Spleen (tissue), 11 donors: ENCODE results near the gene IL18BP. TPM values are rescaled to one million over a fixed set of nuclear protein-coding genes. Genes with fewer than 3 reads are reported as not detected.
A peak's percentile ranks its signal among the peaks of the same experiment; 100 is the strongest.

Experiments used
- DNase-seq: peaks from one replicate; pipeline ENCODE4 v3.0.0-alpha.2; 2020
- H3K27ac ChIP-seq, 8 donors: fragments of 200-600 bp; sonication (generic) in 7 of 8; 1 replicate in 4 of 8; 2 replicates in 4 of 8; pipeline versions ENCODE4 v1.5.0 to v1.8.0; 2016 to 2021; ENCODE audit warnings: inconsistent platforms in 4 of 8, mild to moderate bottlenecking in 4 of 8, moderate library complexity in 1 of 8
- H3K27me3 ChIP-seq, 7 donors: fragments of 200-600 bp; sonication (generic) in 6 of 7; replicated peaks in 1 of 7; 1 replicate in 4 of 7; 2 replicates in 3 of 7; pipeline versions ENCODE4 v1.5.0 to v1.8.0; 2016 to 2021; ENCODE audit warnings: inconsistent platforms in 3 of 7, mild to moderate bottlenecking in 1 of 7
- H3K36me3 ChIP-seq, 6 donors: fragments of 200-600 bp; sonication (generic) in 5 of 6; 1 replicate in 4 of 6; 2 replicates in 2 of 6; pipeline versions ENCODE4 v1.5.0 to v1.8.0; 2016 to 2021; ENCODE audit warnings: inconsistent platforms in 2 of 6
- H3K4me1 ChIP-seq, 6 donors: fragments of 200-600 bp; sonication (generic) in 5 of 6; 1 replicate in 3 of 6; 2 replicates in 3 of 6; pipeline versions ENCODE4 v1.5.0 to v1.8.0; 2016 to 2021; ENCODE audit warnings: inconsistent platforms in 3 of 6
- H3K4me3 ChIP-seq, 8 donors: fragments of 200-600 bp; sonication (generic) in 7 of 8; 1 replicate in 4 of 8; 2 replicates in 4 of 8; pipeline versions ENCODE4 v1.5.0 to v1.8.0; 2016 to 2021; ENCODE audit warnings: inconsistent platforms in 4 of 8, mild to moderate bottlenecking in 4 of 8, moderate library complexity in 2 of 8
- H3K9me3 ChIP-seq, 8 donors: fragments of 200-600 bp; sonication (generic) in 7 of 8; 1 replicate in 4 of 8; 2 replicates in 4 of 8; pipeline versions ENCODE4 v1.5.0 to v1.8.0; 2016 to 2021; ENCODE audit warnings: inconsistent platforms in 4 of 8
- POLR2A ChIP-seq, 3 donors: fragments of 450-650 bp; IDR thresholded peaks; one replicate each; pipeline ENCODE4 v1.5.1; 2017; ENCODE audit warnings: antibody characterized with exemption in 3 of 3, mild to moderate bottlenecking in 1 of 3
- POLR2AphosphoS5 ChIP-seq, 3 donors: sonication (generic); formaldehyde crosslinking; IDR thresholded peaks; one replicate each; pipeline ENCODE4 v1.5.1; 2017; ENCODE audit warnings: antibody characterized with exemption in 3 of 3
- WGBS, 5 donors: extraction: QIAGEN DNeasy Blood & Tissue Kit in 3 of 5; methylation state at CpG; one replicate each; pipeline versions ENCODE4 v1.1.5 to v1.1.7; 2013 to 2018; 5-methylcytosine and 5-hydroxymethylcytosine counted together
- intact Hi-C: fragments of 100-400 bp; cut with DNase I; formaldehyde crosslinking; loops from one replicate; pipeline ENCODE4 v1.15.0; 2023; ENCODE audit warnings: low total_unique reads
- polyA plus RNA-seq, 3 donors: library from polyadenylated mRNA; stranded (reverse); fragments of 200-250 nt; gene quantifications; one replicate each; pipeline ENCODE4 v1.2.1, GENCODE V29; 2013
- total RNA-seq, 7 donors: library from RNA; depleted of rRNA in 3 of 7; stranded (reverse); fragments of >200 nt in 3 of 7; fragmentation: NEBNext Ultra II Directional in 4 of 7; extraction: Animal tissue kit (Norgen Biotek cat#: 25700) in 4 of 7; gene quantifications; one replicate each; pipeline versions ENCODE4 v1.1.0 to v1.2.1, GENCODE V29; 2016 to 2021
- TF ChIP-seq, protein P1 (sequence below), 11 experiments: fragments of 200-600 bp in 7 of 11; fragments of 450-650 bp in 4 of 11; sonication (generic) in 4 of 11; IDR thresholded peaks in 8 of 11; conservative IDR thresholded peaks in 3 of 11; 1 replicate in 7 of 11; 2 replicates in 4 of 11; pipeline versions ENCODE4 v1.4.0 to v1.8.0; 2016 to 2021; ENCODE audit warnings: antibody characterized with exemption in 11 of 11, inconsistent platforms in 4 of 11, mild to moderate bottlenecking in 1 of 11
- donor health status: healthy with polysubstance abuse.
- donor health status: DM: no; HTN: no; CAD: no; lungs with moderate emphysema.
- donor health status: DM: no; HTN: no; CAD: no.
- donor health status: Bipolar disorder and iron deficiency.
- donor health status: healthy.
- donor health status: DM: no; HTN: no; CAD: no.
- donor health status: DM: yes; HTN: yes; CAD: no.

IL18BP gene
- total and polyA plus RNA-seq, 10 donors, result 13.8 to 84.2 (median 46.7) TPM

DNA sequence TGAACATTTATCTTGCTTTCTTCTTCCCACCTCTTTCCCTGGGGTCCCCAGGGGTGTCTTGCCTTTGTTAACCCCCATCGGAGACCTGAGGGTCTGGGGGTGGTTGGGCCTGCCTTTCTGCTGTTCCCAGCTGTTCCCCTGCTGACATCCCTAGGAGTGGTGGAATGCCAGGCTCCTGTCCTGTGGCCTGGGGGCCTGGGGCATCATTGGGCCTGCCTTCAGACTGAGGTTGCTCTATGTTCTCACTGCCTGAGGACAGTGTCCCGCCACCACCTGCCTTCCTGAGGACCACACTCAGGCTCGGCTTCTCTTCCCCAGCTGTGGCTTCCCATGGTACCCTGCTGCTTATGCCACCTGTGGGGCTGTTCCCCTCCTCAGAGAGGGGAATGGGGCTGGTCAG, 1.1 kb upstream of the IL18BP start:
- H3K9me3 ChIP-seq, result no peaks in the 10 kb centered on the region
- peaks cover 19 to 89% (median 60%) of the 10 kb centered on the region in 6 donors for H3K4me1 ChIP-seq
- no peaks in the 10 kb centered on the region for H3K27me3 ChIP-seq
- intact Hi-C loops, result no loop called here
- H3K4me3 ChIP-seq, result no peak overlapping the region
- 88 to 97% (median 93%) methylated on average over 2 to 3 of the region's 3 CpGs for WGBS, 5 donors
- TF ChIP-seq POLR2A (IDR thresholded peaks at IDR 0.05) (no peak), POLR2AphosphoS5 (IDR thresholded peaks at IDR 0.05) (no peak)
- TF ChIP-seq, protein P1, sequence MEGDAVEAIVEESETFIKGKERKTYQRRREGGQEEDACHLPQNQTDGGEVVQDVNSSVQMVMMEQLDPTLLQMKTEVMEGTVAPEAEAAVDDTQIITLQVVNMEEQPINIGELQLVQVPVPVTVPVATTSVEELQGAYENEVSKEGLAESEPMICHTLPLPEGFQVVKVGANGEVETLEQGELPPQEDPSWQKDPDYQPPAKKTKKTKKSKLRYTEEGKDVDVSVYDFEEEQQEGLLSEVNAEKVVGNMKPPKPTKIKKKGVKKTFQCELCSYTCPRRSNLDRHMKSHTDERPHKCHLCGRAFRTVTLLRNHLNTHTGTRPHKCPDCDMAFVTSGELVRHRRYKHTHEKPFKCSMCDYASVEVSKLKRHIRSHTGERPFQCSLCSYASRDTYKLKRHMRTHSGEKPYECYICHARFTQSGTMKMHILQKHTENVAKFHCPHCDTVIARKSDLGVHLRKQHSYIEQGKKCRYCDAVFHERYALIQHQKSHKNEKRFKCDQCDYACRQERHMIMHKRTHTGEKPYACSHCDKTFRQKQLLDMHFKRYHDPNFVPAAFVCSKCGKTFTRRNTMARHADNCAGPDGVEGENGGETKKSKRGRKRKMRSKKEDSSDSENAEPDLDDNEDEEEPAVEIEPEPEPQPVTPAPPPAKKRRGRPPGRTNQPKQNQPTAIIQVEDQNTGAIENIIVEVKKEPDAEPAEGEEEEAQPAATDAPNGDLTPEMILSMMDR (IDR thresholded peaks at IDR 0.05 in 8 of 11, conservative IDR thresholded peaks at IDR 0.05 in 3 of 11), result no peak
- H3K27ac ChIP-seq, result peak overlapping the region in 7 of 8 donors; percentile 39 to 92 (median 89)
- no peak for DNase-seq
- peaks cover 0 to 42% (median 20%) of the 10 kb centered on the region in 6 donors for H3K36me3 ChIP-seq

DNA sequence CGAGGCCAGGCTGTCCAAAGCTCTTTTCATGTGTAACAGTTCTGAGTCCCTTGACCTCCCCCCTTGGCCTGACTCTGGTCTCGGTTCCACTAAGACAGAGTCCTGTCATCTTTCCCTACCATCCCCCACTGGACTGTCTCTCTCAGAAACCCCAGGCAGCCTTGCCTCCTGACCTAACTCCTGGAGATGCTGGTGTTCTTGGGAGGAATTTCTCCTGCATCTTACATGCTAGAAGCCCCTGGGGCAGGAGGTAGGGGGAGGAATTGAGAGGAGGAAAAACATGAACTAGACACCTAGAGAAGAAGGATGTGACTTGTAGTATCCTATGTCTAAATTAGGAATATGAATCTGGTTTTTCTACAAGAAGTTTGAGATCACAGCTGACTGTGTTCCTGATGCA, 648 bp upstream of the IL18BP start:
- Histone ChIP-seq H3K27ac (peak overlapping the region; percentile 77 to 92 (median 88)), H3K27me3 (no peaks in the 10 kb centered on the region), H3K4me3 (peak overlapping the region in 1 of 8 donors; percentile 62), H3K9me3 (no peaks in the 10 kb centered on the region), H3K4me1 (peaks cover 19 to 88% (median 56%) of the 10 kb centered on the region in 6 donors), H3K36me3 (peaks cover 0 to 46% (median 24%) of the 10 kb centered on the region in 6 donors)
- intact Hi-C loops, result no loop called here
- DNase-seq, result no peak
- TF ChIP-seq POLR2AphosphoS5 (IDR thresholded peaks at IDR 0.05), result no peak
- no peak for TF ChIP-seq POLR2A (IDR thresholded peaks at IDR 0.05)
- TF ChIP-seq, protein P1 (IDR thresholded peaks at IDR 0.05 in 8 of 11, conservative IDR thresholded peaks at IDR 0.05 in 3 of 11), result no peak
- WGBS, 5 donors, result 82 to 98% (median 93%) methylated on average over 2 of the region's 2 CpGs

DNA sequence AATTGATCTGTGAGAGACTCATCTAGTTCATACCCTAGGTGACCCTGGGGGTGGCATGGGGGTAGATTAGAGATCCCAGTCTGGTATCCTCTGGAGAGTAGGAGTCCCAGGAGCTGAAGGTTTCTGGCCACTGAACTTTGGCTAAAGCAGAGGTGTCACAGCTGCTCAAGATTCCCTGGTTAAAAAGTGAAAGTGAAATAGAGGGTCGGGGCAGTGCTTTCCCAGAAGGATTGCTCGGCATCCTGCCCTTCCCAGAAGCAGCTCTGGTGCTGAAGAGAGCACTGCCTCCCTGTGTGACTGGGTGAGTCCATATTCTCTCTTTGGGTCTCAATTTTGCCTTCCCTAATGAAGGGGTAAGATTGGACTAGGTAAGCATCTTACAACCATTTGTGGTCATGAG, 653 bp downstream of the IL18BP start:
- peak overlapping the region; percentile 3 to 62 (median 38) for H3K4me3 ChIP-seq
- peaks cover 19 to 88% (median 55%) of the 10 kb centered on the region in 6 donors for H3K4me1 ChIP-seq
- 35 to 71% (median 44%) methylated on average over 2 of the region's 2 CpGs for WGBS, 5 donors
- no peak for TF ChIP-seq POLR2A (IDR thresholded peaks at IDR 0.05)
- TF ChIP-seq POLR2AphosphoS5 (IDR thresholded peaks at IDR 0.05), result peak in 1 of 3 donors; percentile 33
- H3K9me3 ChIP-seq, result no peaks in the 10 kb centered on the region
- intact Hi-C loops, result no loop called here
- DNase-seq, result no peak
- H3K27me3 ChIP-seq, result no peaks in the 10 kb centered on the region
- peaks cover 0 to 59% (median 37%) of the 10 kb centered on the region in 6 donors for H3K36me3 ChIP-seq
- peak overlapping the region; percentile 77 to 92 (median 88) for H3K27ac ChIP-seq

DNA sequence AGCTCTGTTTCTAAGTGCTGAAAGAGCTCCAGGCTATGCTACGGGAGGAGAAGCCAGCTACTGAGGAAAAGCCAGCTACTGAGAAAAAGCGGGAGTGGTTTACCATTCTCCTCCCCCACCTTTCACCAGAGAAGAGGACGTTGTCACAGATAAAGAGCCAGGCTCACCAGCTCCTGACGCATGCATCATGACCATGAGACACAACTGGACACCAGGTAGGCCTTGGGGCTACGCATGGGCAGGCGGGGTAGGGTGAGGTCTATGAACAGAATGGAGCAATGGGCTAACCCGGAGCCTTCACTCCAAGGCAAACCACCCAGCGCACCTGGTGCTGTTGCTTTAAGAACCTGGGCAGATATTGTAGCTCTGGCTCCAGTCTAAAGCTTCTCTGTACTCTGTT, 1.1 kb downstream of the IL18BP start:
- Histone ChIP-seq H3K27ac (peak overlapping the region; percentile 77 to 92 (median 88)), H3K4me1 (peaks cover 20 to 91% (median 57%) of the 10 kb centered on the region in 6 donors), H3K36me3 (peaks cover 0 to 61% (median 42%) of the 10 kb centered on the region in 6 donors), H3K9me3 (no peaks in the 10 kb centered on the region), H3K27me3 (no peaks in the 10 kb centered on the region), H3K4me3 (peak overlapping the region; percentile 3 to 62 (median 38))
- TF ChIP-seq, protein P1 (IDR thresholded peaks at IDR 0.05 in 8 of 11, conservative IDR thresholded peaks at IDR 0.05 in 3 of 11), result no peak
- TF ChIP-seq POLR2AphosphoS5 (IDR thresholded peaks at IDR 0.05), result peak in 1 of 3 donors; percentile 23
- no peak for DNase-seq
- WGBS, 5 donors, result 55 to 81% (median 77%) methylated on average over 8 of the region's 8 CpGs
- intact Hi-C loops, result no loop called here
